Heart right ventricle (tissue), 16 donors: ENCODE results near the gene REN. TPM values are rescaled to one million over a fixed set of nuclear protein-coding genes. Genes with fewer than 3 reads are reported as not detected.
A peak's percentile ranks its signal among the peaks of the same experiment; 100 is the strongest.

Experiments used
- ATAC-seq, 8 donors: fragments of 200-7000 bp; cut with Tn5 transposase; one replicate each; pipeline ENCODE4 v1.9.1; 2020; ENCODE audit warnings: mild to moderate bottlenecking in 8 of 8, moderate library complexity in 8 of 8, moderate number of reproducible peaks in 1 of 8
- DNase-seq, 2 donors: peaks; one replicate each; pipeline ENCODE4 v3.0.0-alpha.2; 2020
- H3K27ac ChIP-seq, 10 donors: fragments of 200-600 bp; sonication (generic) in 2 of 10; one replicate each; pipeline versions ENCODE4 v1.5.0 to v1.8.0; 2020 to 2022; ENCODE audit warnings: mild to moderate bottlenecking in 3 of 10
- H3K27me3 ChIP-seq, 7 donors: fragments of 200-600 bp; one replicate each; pipeline ENCODE4 v1.8.0; 2021 to 2022; ENCODE audit warnings: mild to moderate bottlenecking in 2 of 7
- H3K36me3 ChIP-seq, 9 donors: fragments of 200-600 bp; sonication (generic) in 1 of 9; one replicate each; pipeline versions ENCODE4 v1.5.0 to v1.8.0; 2020 to 2022; ENCODE audit warnings: mild to moderate bottlenecking in 2 of 9
- H3K4me1 ChIP-seq, 9 donors: fragments of 200-600 bp; sonication (generic) in 1 of 9; one replicate each; pipeline versions ENCODE4 v1.5.0 to v1.8.0; 2020 to 2022; ENCODE audit warnings: mild to moderate bottlenecking in 4 of 9
- H3K4me3 ChIP-seq, 10 donors: fragments of 200-600 bp; sonication (generic) in 2 of 10; one replicate each; pipeline versions ENCODE4 v1.5.0 to v1.8.0; 2020 to 2022; ENCODE audit warnings: mild to moderate bottlenecking in 7 of 10, moderate library complexity in 2 of 10
- H3K9me3 ChIP-seq, 11 donors: fragments of 200-600 bp in 10 of 11; sonication (generic) in 2 of 11; one replicate each; pipeline versions ENCODE4 v1.5.0 to v1.8.0; 2013 to 2022; ENCODE audit warnings: mild to moderate bottlenecking in 2 of 11, control low read depth in 1 of 11, moderate library complexity in 1 of 11
- CTCF ChIP-seq, 9 donors: fragments of 200-600 bp; sonication (generic) in 2 of 9; IDR thresholded peaks; one replicate each; pipeline versions ENCODE4 v1.5.0 to v1.8.0; 2021 to 2022; ENCODE audit warnings: antibody characterized with exemption in 9 of 9, mild to moderate bottlenecking in 5 of 9, moderate library complexity in 1 of 9
- WGBS, 2 donors: extraction: QIAGEN DNeasy Blood & Tissue Kit; methylation state at CpG; one replicate each; pipeline ENCODE4 v1.1.7; 2013; ENCODE audit warnings: inconsistent platforms in 1 of 2; 5-methylcytosine and 5-hydroxymethylcytosine counted together
- intact Hi-C, 10 donors: fragments of 100-400 bp; cut with DNase I; formaldehyde crosslinking; loops; one replicate each; pipeline versions ENCODE4 v1.11.1 to v1.14.2; 2022
- polyA plus RNA-seq, 2 donors: library from polyadenylated mRNA; stranded (reverse); fragments of 200-250 nt; gene quantifications; one replicate each; pipeline ENCODE4 v1.2.3, GENCODE V29; 2013
- total RNA-seq, 10 donors: library from RNA; stranded (reverse); fragmentation: NEBNext Ultra II Directional in 3 of 10; extraction: Animal tissue kit (Norgen Biotek cat#: 25700) in 3 of 10; gene quantifications; one replicate each; pipeline versions ENCODE4 v1.2.1 to v1.2.4, GENCODE V29; 2021 to 2023
- donor health status: Arrhythmogenic right ventricular cardiomyopathy.
- donor health status: ischemic (EF 13 %, LVEDD 7.1; RV severe dilation, severe dysfunction).
- donor health status: healthy with polysubstance abuse.
- donor health status: DM: no; HTN: yes; CAD: no.
- donor health status: DM: no; HTN: no; CAD: no.
- donor health status: ischemic (EF 25% LVEDD 6.9; RV normal size, moderate dysfunction).
- donor health status: ischemic (EF 25% LVEDD 5.7; RV mildly dilated, moderate dysfunction).
- donor health status: healthy.
- donor health status: DM: yes; HTN: yes; CAD: no.
- donor health status: Ischemic cardiomyopathy.
- donor health status: ischemic (EF 35%, LVEDD 5.7; RV mildly dilated, moderate dysfunction).
- donor health status: nonischemic (EF 11% LVEDD 7.7; RV severe dilation, severe dysfunction).
- donor health status: DM: yes; HTN: yes; CAD: no.
- donor health status: PGD.
- donor health status: ischemic (EF 29% LVEDD 5.4; RV normal size, mild dysfunction).
- donor health status: nonischemic (EF 23%, LVEDD 6.1; RV moderate dilation, normal function).

REN gene
- total and polyA plus RNA-seq, 12 donors, result not detected

- H3K4me3 ChIP-seq, result no peak overlapping the region
- peak overlapping the region in 3 of 10 donors; percentile 20 to 42 (median 33) for H3K27ac ChIP-seq
- DNase-seq (no peak), ATAC-seq (peak; percentile 29 to 89 (median 74))
- H3K36me3 ChIP-seq, result no peaks in the 10 kb centered on the region
- WGBS, 2 donors, result 45 to 46% methylated on average over 18 of the region's 18 CpGs
- intact Hi-C loops, result loop anchor here in 1 of 10 donors (5.0 kb wide), 1 partner anchor 36 kb away; no protein-coding TSS in a partner anchor
- H3K27me3 ChIP-seq, result peaks cover 0 to 19% (median 12%) of the 10 kb centered on the region in 7 donors
- peaks cover 0 to 19% (median 8%) of the 10 kb centered on the region in 9 donors for H3K4me1 ChIP-seq
- H3K9me3 ChIP-seq, result no peaks in the 10 kb centered on the region
- TF ChIP-seq CTCF (IDR thresholded peaks at IDR 0.05), result peak in 3 of 9 donors; percentile 16 to 31 (median 28)
Measured at GRCh38 chr1:204198348-204199340, 32.5 kb upstream of the REN start.

GRCh38 chr1:204197068-204197467 is 30.9 kb upstream of the REN start:
- H3K27me3 ChIP-seq, result peaks cover 0 to 30% (median 14%) of the 10 kb centered on the region in 7 donors
- TF ChIP-seq CTCF (IDR thresholded peaks at IDR 0.05), result no peak
- intact Hi-C loops, result loop anchor here in 1 of 10 donors (5.0 kb wide), 1 partner anchor 35 kb away; no protein-coding TSS in a partner anchor
- no peaks in the 10 kb centered on the region for H3K9me3 ChIP-seq
- H3K4me1 ChIP-seq, result peaks cover 0 to 19% (median 8%) of the 10 kb centered on the region in 9 donors
- DNase-seq, result no peak
- H3K36me3 ChIP-seq, result no peaks in the 10 kb centered on the region
- ATAC-seq, result no peak
- no peak overlapping the region for H3K27ac ChIP-seq
- WGBS, 2 donors, result 87 to 90% methylated on average over 5 of the region's 5 CpGs
- H3K4me3 ChIP-seq, result no peak overlapping the region

GRCh38 chr1:204196068-204196795 is 30.1 kb upstream of the REN start, which contains the start of gene KISS1:
KISS1 (minus strand) TSS chr1:204196491; CDS start chr1:204192876, 3,615 bp downstream.
- Histone ChIP-seq H3K9me3 (no peaks in the 10 kb centered on the region), H3K4me1 (peaks cover 0 to 19% (median 8%) of the 10 kb centered on the region in 9 donors), H3K4me3 (no peak within 1 kb of the TSS), H3K27me3 (peaks cover 0 to 38% (median 11%) of the 10 kb centered on the region in 7 donors), H3K27ac (no peak within 1 kb of the TSS), H3K36me3 (no peaks in the 10 kb centered on the region)
- WGBS, 2 donors, result 56 to 70% methylated on average over 18 of the region's 18 CpGs
- ATAC-seq (no peak), DNase-seq (no peak)
- TF ChIP-seq CTCF (IDR thresholded peaks at IDR 0.05), result no peak
- intact Hi-C loops, result loop anchor here in 1 of 10 donors (5.0 kb wide), 1 partner anchor 34 kb away; no protein-coding TSS in a partner anchor

- WGBS, 2 donors, result 70 to 78% methylated on average over 7 of the region's 7 CpGs
- intact Hi-C loops, result loop anchor here in 1 of 10 donors (5.0 kb wide), 1 partner anchor 32 kb away; no protein-coding TSS in a partner anchor
- H3K27me3 ChIP-seq, result peaks cover 0 to 52% (median 15%) of the 10 kb centered on the region in 7 donors
Measured at GRCh38 chr1:204194771-204195170, 28.6 kb upstream of the REN start.

More at GRCh38 chr1:204194771-204195170, 28.6 kb upstream of the REN start:
- Histone ChIP-seq H3K9me3 (no peaks in the 10 kb centered on the region), H3K36me3 (no peaks in the 10 kb centered on the region), H3K27ac (no peak overlapping the region), H3K4me1 (peaks cover 0 to 21% (median 10%) of the 10 kb centered on the region in 9 donors), H3K4me3 (no peak overlapping the region)
- no peak for ATAC-seq
- no peak for TF ChIP-seq CTCF (IDR thresholded peaks at IDR 0.05)
- no peak for DNase-seq
